Measurements from ENCODE around the gene CLIC4.
"Not testable (repeated sequence)": the region's sequence is repeated elsewhere in the genome, so short reads cannot be mapped to it uniquely, and the experiment has no call there.

Gene CLIC4

GRCh38 chr1:24888061-24888970 lies 143.1 kb downstream of the CLIC4 start:
- peak; percentile 40 for DNase-seq (ENCODE audit: low spot score)

GRCh38 chr1:24888971-24889676 lies 143.9 kb downstream of the CLIC4 start:
- no peak overlapping the region for H3K27ac ChIP-seq
- DNase-seq (ENCODE audit: low spot score) = peak; percentile 5
- no peak for TF ChIP-seq CTCF (IDR thresholded peaks at IDR 0.05)
- H3K4me3 ChIP-seq = no peak overlapping the region

More at GRCh38 chr1:24888061-24888970, 143.1 kb downstream of the CLIC4 start:
- Histone ChIP-seq H3K27ac (no peak overlapping the region), H3K4me3 (no peak overlapping the region)
- no peak for TF ChIP-seq CTCF (IDR thresholded peaks at IDR 0.05)

- DNase-seq (ENCODE audit: low spot score) = peak; percentile 54
Measured at GRCh38 chr1:24890887-24891286, 145.6 kb downstream of the CLIC4 start.

GRCh38 chr1:24891367-24891766 lies 146.1 kb downstream of the CLIC4 start:
- H3K27ac ChIP-seq; H3K4me3 ChIP-seq; DNase-seq (ENCODE audit: low spot score): not testable (repeated sequence)

More at GRCh38 chr1:24890887-24891286, 145.6 kb downstream of the CLIC4 start:
- Histone ChIP-seq H3K4me3 (no peak overlapping the region), H3K27ac (no peak overlapping the region)
- TF ChIP-seq CTCF (IDR thresholded peaks at IDR 0.05) = no peak

- Histone ChIP-seq H3K27ac (no peak overlapping the region), H3K4me3 (no peak overlapping the region)
- DNase-seq (ENCODE audit: low spot score) = peak; percentile 7
- no peak for TF ChIP-seq CTCF (IDR thresholded peaks at IDR 0.05)
Measured at GRCh38 chr1:24892188-24893153, 147.2 kb downstream of the CLIC4 start.

- TF ChIP-seq CTCF (IDR thresholded peaks at IDR 0.05) = no peak
- DNase-seq (ENCODE audit: low spot score) = peak; percentile 50
- Histone ChIP-seq H3K27ac (no peak overlapping the region), H3K4me3 (no peak overlapping the region)
Measured at GRCh38 chr1:24893431-24893830, 148.2 kb downstream of the CLIC4 start.

All from coronary artery (tissue), 2 donors.